Lower leg skin (tissue), 4 donors: ENCODE results near the gene METTL1. TPM values are rescaled to one million over a fixed set of nuclear protein-coding genes. Genes with fewer than 3 reads are reported as not detected.
A peak's percentile ranks its signal among the peaks of the same experiment; 100 is the strongest.

Source experiments
- DNase-seq, 2 donors: peaks; one replicate each; pipeline ENCODE4 v3.0.0-alpha.2; 2019; ENCODE audit warnings: low spot score in 2 of 2
- H3K4me3 ChIP-seq: fragments of 200-600 bp; sonication (generic); 2 replicates; pipeline ENCODE4 v1.5.1; 2017; ENCODE audit warnings: mild to moderate bottlenecking, low read depth; ENCODE audit not compliant: poor library complexity, severe bottlenecking
- POLR2A ChIP-seq, 2 donors: fragments of 450-650 bp; IDR thresholded peaks; one replicate each; pipeline ENCODE4 v1.6.1; 2016 to 2017; ENCODE audit warnings: antibody characterized with exemption in 2 of 2, mild to moderate bottlenecking in 1 of 2, moderate library complexity in 1 of 2
- WGBS, 2 donors: methylation state at CpG; one replicate each; pipeline ENCODE4 v1.1.5; 2018; 5-methylcytosine and 5-hydroxymethylcytosine counted together
- intact Hi-C: fragments of 100-400 bp; cut with DNase I; formaldehyde crosslinking; loops from one replicate; pipeline ENCODE4 v1.15.0; 2023; ENCODE audit warnings: low total_unique reads
- total RNA-seq, 4 donors: library from RNA; depleted of rRNA; stranded (reverse); fragments of >200 nt; gene quantifications; one replicate each; pipeline ENCODE4 v1.1.0, GENCODE V29; 2016
- TF ChIP-seq, protein P1 (sequence below), 3 donors: fragments of 450-650 bp; IDR thresholded peaks; one replicate each; pipeline ENCODE4 v1.5.1; 2016; ENCODE audit warnings: antibody characterized with exemption in 3 of 3, mild to moderate bottlenecking in 3 of 3, moderate library complexity in 2 of 3

The METTL1 gene
- total RNA-seq, 4 donors from 2014 or later: 5.9 to 13.5 (median 11.0) TPM

DNA sequence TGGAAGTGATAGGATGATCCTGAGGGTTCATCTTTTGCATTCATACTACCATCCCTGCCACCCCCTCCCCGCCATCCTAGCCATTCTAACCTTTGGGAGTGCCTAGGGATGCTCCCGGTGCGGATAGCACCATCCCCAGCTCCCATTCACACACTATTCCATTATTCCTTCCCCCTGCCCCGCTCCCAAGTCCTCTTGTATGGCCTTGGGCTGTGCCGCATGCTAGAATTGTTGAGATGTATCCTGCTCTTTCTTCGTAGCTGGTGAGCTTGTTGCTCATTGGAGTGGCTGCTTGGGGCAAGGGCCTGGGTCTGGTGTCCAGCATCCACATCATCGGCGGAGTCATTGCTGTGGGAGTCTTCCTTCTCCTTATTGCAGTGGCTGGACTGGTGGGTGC is 26.4 kb downstream of the METTL1 start:
- intact Hi-C loops: no loop called here
- no peak for TF ChIP-seq POLR2A (IDR thresholded peaks at IDR 0.05)
- TF ChIP-seq, protein P1, sequence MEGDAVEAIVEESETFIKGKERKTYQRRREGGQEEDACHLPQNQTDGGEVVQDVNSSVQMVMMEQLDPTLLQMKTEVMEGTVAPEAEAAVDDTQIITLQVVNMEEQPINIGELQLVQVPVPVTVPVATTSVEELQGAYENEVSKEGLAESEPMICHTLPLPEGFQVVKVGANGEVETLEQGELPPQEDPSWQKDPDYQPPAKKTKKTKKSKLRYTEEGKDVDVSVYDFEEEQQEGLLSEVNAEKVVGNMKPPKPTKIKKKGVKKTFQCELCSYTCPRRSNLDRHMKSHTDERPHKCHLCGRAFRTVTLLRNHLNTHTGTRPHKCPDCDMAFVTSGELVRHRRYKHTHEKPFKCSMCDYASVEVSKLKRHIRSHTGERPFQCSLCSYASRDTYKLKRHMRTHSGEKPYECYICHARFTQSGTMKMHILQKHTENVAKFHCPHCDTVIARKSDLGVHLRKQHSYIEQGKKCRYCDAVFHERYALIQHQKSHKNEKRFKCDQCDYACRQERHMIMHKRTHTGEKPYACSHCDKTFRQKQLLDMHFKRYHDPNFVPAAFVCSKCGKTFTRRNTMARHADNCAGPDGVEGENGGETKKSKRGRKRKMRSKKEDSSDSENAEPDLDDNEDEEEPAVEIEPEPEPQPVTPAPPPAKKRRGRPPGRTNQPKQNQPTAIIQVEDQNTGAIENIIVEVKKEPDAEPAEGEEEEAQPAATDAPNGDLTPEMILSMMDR (IDR thresholded peaks at IDR 0.05): no peak
- peak overlapping the region; percentile 74 for H3K4me3 ChIP-seq
- peak in 1 of 2 donors; percentile 83 for DNase-seq
- WGBS, 2 donors: 36 to 39% methylated on average over 8 of the region's 8 CpGs

DNA sequence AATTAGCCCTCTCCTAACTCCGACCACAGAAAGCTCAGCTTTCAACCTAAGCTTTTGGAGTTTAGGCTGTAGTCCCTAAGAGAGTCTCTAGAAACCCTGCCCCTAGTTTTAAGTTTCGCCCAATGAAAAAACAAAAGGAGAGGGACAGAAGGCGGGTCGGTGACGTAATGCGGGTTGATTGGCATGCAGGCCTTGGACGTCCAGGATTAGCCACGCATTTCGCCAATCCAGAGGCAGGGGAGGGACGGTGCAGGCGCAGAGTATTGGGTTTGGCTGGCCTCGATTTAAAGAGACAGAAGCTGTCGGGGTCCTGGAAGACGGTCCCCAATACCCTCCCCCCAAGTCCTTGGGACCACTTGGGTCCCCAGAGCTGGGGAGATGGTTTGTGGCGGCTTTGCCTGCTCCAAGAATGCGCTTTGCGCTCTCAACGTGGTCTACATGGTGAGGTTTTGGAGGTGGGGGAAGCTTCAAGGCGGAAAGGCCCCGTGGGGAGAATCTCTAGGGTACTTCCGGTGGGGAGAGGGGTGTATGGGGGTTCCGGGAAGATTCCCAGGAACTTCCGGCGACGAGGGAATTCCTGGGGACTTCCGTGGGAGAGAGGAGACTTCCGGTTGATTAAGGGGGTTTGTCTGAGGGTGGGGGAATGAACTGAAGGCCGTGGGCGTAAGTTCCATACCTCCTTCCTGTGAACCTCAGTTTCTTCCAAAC is 27.0 kb downstream of the METTL1 start, which contains the start of gene TSPAN31:
TSPAN31 (plus strand) TSS at position 263 of the 708 bp plus-strand sequence; CDS start at position 379, 116 bp downstream.
- DNase-seq: peak; percentile 97 to 99
- intact Hi-C loops: no loop called here
- H3K4me3 ChIP-seq: peak within 1 kb of the TSS; percentile 74
- 0 to 1% methylated on average over 28 to 29 of the region's 29 CpGs for WGBS, 2 donors
- no peak for TF ChIP-seq POLR2A (IDR thresholded peaks at IDR 0.05)
- TF ChIP-seq, protein P1 (IDR thresholded peaks at IDR 0.05): no peak

DNA sequence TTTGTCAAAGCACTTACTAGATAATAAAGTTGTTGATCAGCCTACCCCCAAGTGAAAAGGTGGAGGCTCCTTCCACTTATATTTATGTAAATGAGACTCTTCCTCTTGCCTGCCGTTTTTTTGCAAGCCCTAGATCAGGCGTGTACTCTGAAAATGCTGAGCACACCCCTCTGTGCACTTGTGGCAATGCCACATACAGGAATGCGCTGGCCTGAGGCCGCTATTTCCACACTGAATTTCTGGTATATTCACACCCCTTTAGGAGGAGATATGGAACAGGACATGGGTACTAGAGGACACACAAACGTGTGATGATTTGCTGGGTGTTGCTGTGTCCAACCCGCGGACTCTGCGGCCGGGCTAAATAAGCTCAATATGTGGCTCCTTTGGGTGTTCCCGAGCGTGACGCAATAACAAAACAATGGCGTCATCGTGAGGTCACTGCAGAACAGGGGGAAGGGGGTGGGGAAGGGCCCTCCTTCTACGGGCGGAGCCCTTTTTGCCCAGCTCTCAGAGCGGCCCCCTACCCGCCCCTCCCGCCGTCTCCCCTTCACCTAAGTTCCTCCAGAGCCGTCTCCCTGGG is 27.6 kb downstream of the METTL1 start:
- no peak for TF ChIP-seq POLR2A (IDR thresholded peaks at IDR 0.05)
- TF ChIP-seq, protein P1 (IDR thresholded peaks at IDR 0.05): no peak
- 5 to 9% methylated on average over 15 to 21 of the region's 21 CpGs for WGBS, 2 donors
- intact Hi-C loops: no loop called here
- H3K4me3 ChIP-seq: peak overlapping the region; percentile 28
- peak; percentile 72 to 94 for DNase-seq

DNA sequence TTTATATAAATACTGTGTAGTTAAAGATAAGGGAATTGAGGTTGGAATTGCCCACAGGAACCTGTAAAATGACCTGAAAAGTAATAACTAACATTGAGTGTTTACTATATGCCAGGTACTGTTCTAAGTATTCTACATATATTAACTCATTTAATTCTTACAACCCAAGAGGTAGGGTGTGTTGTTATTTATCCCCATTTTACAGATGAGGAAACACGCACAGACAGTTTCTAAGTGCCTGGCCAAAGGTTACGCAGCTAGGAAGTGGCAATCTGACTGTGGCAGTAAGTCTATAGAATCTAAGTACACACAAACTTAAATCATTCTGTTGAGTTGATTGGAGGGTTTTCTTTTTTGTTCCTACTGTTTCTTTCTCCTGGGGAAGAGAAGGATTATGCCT is 28.1 kb downstream of the METTL1 start:
- TF ChIP-seq, protein P1 (IDR thresholded peaks at IDR 0.05): no peak
- TF ChIP-seq POLR2A (IDR thresholded peaks at IDR 0.05): no peak
- intact Hi-C loops: no loop called here
- 87% methylated on average over 2 of the region's 2 CpGs for WGBS, 2 donors
- no peak for DNase-seq
- H3K4me3 ChIP-seq: no peak overlapping the region

DNA sequence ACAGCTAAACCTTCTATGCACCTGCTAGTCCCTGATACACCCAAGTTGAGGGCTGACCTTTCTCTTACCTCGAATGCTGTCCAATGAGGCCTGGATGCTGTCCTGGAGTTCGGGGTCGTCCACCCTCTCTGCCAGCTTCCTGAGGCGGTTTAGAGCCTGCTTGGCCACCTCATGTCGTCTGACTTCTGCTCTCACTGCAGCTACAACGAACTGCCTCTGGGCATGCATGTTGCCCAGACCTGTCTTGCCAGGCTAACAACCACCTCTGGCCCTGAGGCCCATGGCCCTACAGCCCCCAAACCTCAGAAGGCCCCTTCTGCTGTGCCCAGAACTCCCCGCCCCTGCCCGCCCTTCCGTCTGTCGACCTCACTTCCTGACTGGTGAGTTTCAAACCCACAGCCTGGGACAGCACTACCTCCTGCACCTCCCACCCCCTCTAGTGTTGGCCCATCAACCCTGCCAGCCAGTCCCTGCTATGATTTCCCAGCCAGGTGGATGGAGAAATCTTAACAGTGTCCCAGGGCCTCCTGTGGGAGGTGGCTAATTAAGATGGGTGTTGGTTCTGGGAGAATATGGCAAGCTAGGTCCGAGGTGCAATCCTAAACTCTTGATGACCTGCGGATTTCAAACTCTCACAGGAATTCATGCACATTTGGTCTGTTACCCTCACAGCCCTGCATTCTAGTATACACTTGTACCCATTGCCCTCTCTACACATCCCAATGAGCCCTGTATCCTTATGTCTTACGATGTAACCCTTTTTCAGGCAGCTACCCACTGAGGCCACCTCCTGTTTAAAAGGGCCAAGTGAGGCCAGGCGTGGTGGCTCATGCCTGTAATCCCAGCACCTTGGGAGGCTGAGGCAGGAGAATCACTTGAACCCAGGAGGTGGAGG is 29.8 kb downstream of the METTL1 start:
- peak in 1 of 2 donors; percentile 85 for DNase-seq
- 42 to 47% methylated on average over 14 of the region's 14 CpGs for WGBS, 2 donors
- intact Hi-C loops: no loop called here
- TF ChIP-seq, protein P1 (IDR thresholded peaks at IDR 0.05): no peak
- TF ChIP-seq POLR2A (IDR thresholded peaks at IDR 0.05): no peak
- no peak overlapping the region for H3K4me3 ChIP-seq
